ENCODE data around the gene ZNF556.
"Not testable (repeated sequence)": the region's sequence is repeated elsewhere in the genome, so short reads cannot be mapped to it uniquely, and the experiment has no call there.

ZNF556 gene

GRCh38 chr19:2853015-2853606, 14.0 kb upstream of the ZNF556 start:
- DNase-seq (ENCODE audit: low read depth) = no peak

GRCh38 chr19:2854849-2855248, 12.3 kb upstream of the ZNF556 start:
- no peak for DNase-seq (ENCODE audit: low read depth)

GRCh38 chr19:2856457-2857050, 10.6 kb upstream of the ZNF556 start:
- no peak for DNase-seq (ENCODE audit: low read depth)

GRCh38 chr19:2858864-2859263, 8.3 kb upstream of the ZNF556 start:
- no peak for DNase-seq (ENCODE audit: low read depth)

- DNase-seq (ENCODE audit: low read depth) = no peak
Measured at GRCh38 chr19:2863816-2864215, 3.3 kb upstream of the ZNF556 start.

GRCh38 chr19:2865334-2866100, 1.6 kb upstream of the ZNF556 start:
- no peak for DNase-seq (ENCODE audit: low read depth)

- no peak for DNase-seq (ENCODE audit: low read depth)
Measured at GRCh38 chr19:2866495-2867024, 575 bp upstream of the ZNF556 start.

- DNase-seq (ENCODE audit: low read depth) = no peak
Measured at GRCh38 chr19:2869618-2870017, 2.5 kb downstream of the ZNF556 start.

- DNase-seq (ENCODE audit: low read depth) = not testable (repeated sequence)
Measured at GRCh38 chr19:2872175-2872574, 5.0 kb downstream of the ZNF556 start.

- no peak for DNase-seq (ENCODE audit: low read depth)
Measured at GRCh38 chr19:2877398-2878331, 10.5 kb downstream of the ZNF556 start.

GRCh38 chr19:2883686-2884439, 16.7 kb downstream of the ZNF556 start:
- DNase-seq (ENCODE audit: low read depth) = no peak

- DNase-seq (ENCODE audit: low read depth) = no peak
Measured at GRCh38 chr19:2885736-2886135, 18.6 kb downstream of the ZNF556 start.

GRCh38 chr19:2887391-2887914, 20.3 kb downstream of the ZNF556 start:
- DNase-seq (ENCODE audit: low read depth) = peak; percentile 36

GRCh38 chr19:2888731-2889224, 21.6 kb downstream of the ZNF556 start:
- DNase-seq (ENCODE audit: low read depth) = no peak

- DNase-seq (ENCODE audit: low read depth) = not testable (repeated sequence)
Measured at GRCh38 chr19:2890531-2890930, 23.4 kb downstream of the ZNF556 start.

- DNase-seq (ENCODE audit: low read depth) = no peak
Measured at GRCh38 chr19:2896694-2897093, 29.6 kb downstream of the ZNF556 start.

- DNase-seq (ENCODE audit: low read depth) = peak; percentile 98
Measured at GRCh38 chr19:2900296-2901252, 33.4 kb downstream of the ZNF556 start, which contains the start of gene ZNF57. ZNF57 (plus strand) TSS chr19:2900928; CDS start chr19:2901046, 118 bp downstream.

- no peak for DNase-seq (ENCODE audit: low read depth)
Measured at GRCh38 chr19:2902590-2903218, 35.6 kb downstream of the ZNF556 start.

GRCh38 chr19:2903326-2903725, 36.2 kb downstream of the ZNF556 start:
- not testable (repeated sequence) for DNase-seq (ENCODE audit: low read depth)

All from GM04504 (cell line).